ENCODE data around the gene HS6ST2.

GRCh38 chrX:132730266-132730665, 228.2 kb downstream of the HS6ST2 start:
- TF ChIP-seq CTCF (conservative IDR thresholded peaks at IDR 0.05) = no peak
- no peak for TF ChIP-seq EZH2 (IDR thresholded peaks at IDR 0.05; ENCODE audit: low read depth)

All from PC-9 (cell line).